H1 (cell line): ENCODE measurements around the gene GTF2H1. TPM values are rescaled to one million over a fixed set of nuclear protein-coding genes. Genes with fewer than 3 reads are reported as not detected.
A peak's percentile ranks its signal among the peaks of the same experiment; 100 is the strongest.

Source experiments
- ATF2 ChIP-seq: IDR thresholded peaks from 2 replicates; pipeline ENCODE4 v1.6.1; 2012; ENCODE audit warnings: low read length, inconsistent platforms
- ATF3 ChIP-seq: IDR thresholded peaks from 2 replicates; pipeline ENCODE4 v1.6.1; 2011; ENCODE audit warnings: low read depth, mild to moderate bottlenecking, low read length; ENCODE audit not compliant: insufficient read depth
- BCL11A ChIP-seq, 2 experiments: IDR thresholded peaks; one replicate each; pipeline ENCODE4 v1.6.1; 2011; ENCODE audit warnings: low read depth in 2 of 2, low read length in 2 of 2, mild to moderate bottlenecking in 2 of 2
- CBX8 ChIP-seq: fragments of 300-800, 300-1000 bp; sonication (generic); IDR thresholded peaks from 2 replicates; pipeline ENCODE4 v1.7.1; 2016; ENCODE audit warnings: low read depth, low read length, borderline replicate concordance
- CREB1 ChIP-seq: IDR thresholded peaks from 2 replicates; pipeline ENCODE4 v1.6.1; 2012; ENCODE audit warnings: inconsistent platforms
- EGR1 ChIP-seq: IDR thresholded peaks from 2 replicates; pipeline ENCODE4 v1.6.1; 2011; ENCODE audit warnings: low read depth, low read length, borderline replicate concordance
- FOSL1 ChIP-seq: IDR thresholded peaks from 2 replicates; pipeline ENCODE4 v1.6.1; 2011; ENCODE audit warnings: mild to moderate bottlenecking, low read depth, low read length, moderate library complexity; ENCODE audit not compliant: insufficient read depth
- HDAC2 ChIP-seq, 2 experiments: fragments of 300-600 bp in 1 of 2; sonication (generic) in 1 of 2; IDR thresholded peaks; 2 replicates each; pipeline ENCODE4 v1.6.1; 2011 to 2012; ENCODE audit warnings: low read depth in 2 of 2, low read length in 2 of 2, mild to moderate bottlenecking in 2 of 2, moderate library complexity in 2 of 2, borderline replicate concordance in 1 of 2, inconsistent platforms in 1 of 2
- KDM1A ChIP-seq: fragments of 200-600, 300-600 bp; sonication (generic); IDR thresholded peaks from 2 replicates; pipeline ENCODE4 v1.7.1; 2016; ENCODE audit warnings: mild to moderate bottlenecking, low read length, borderline replicate concordance
- KDM5A ChIP-seq: fragments of 200-600 bp; IDR thresholded peaks from 2 replicates; pipeline ENCODE4 v1.7.1; 2012; ENCODE audit warnings: mild to moderate bottlenecking, low read length, inconsistent platforms, mixed read lengths
- MAFK ChIP-seq: IDR thresholded peaks from 2 replicates; pipeline ENCODE4 v1.6.1; 2012; ENCODE audit warnings: low read depth, mild to moderate bottlenecking, improper control_type of control experiment, low read length
- MAX ChIP-seq: IDR thresholded peaks from 2 replicates; pipeline ENCODE4 v1.6.1; 2012; ENCODE audit warnings: inconsistent platforms
- NRF1 ChIP-seq: IDR thresholded peaks from 2 replicates; pipeline ENCODE4 v1.6.1; 2011; ENCODE audit warnings: mild to moderate bottlenecking, low read depth, low read length, improper control_type of control experiment
- PHF8 ChIP-seq: fragments of 200-600 bp; sonication (generic); conservative IDR thresholded peaks from 2 replicates; pipeline ENCODE4 v1.7.1; 2012; ENCODE audit warnings: low read depth, mild to moderate bottlenecking, inconsistent platforms, low read length, moderate library complexity
- POLR2A ChIP-seq, 2 experiments: IDR thresholded peaks; 1 replicate in 1 of 2; 2 replicates in 1 of 2; pipeline ENCODE4 v1.6.1; 2011; ENCODE audit warnings: low read depth in 2 of 2, low read length in 2 of 2, mild to moderate bottlenecking in 2 of 2; ENCODE audit errors: control extremely low read depth in 1 of 2
- POU5F1 ChIP-seq: IDR thresholded peaks from 2 replicates; pipeline ENCODE4 v1.6.1; 2011; ENCODE audit warnings: low read depth, mild to moderate bottlenecking, low read length, moderate library complexity
- RBBP5 ChIP-seq: IDR thresholded peaks from 2 replicates; pipeline ENCODE4 v1.7.1; 2012; ENCODE audit warnings: low read depth, mild to moderate bottlenecking, inconsistent platforms, low read length, moderate library complexity, borderline replicate concordance
- RFX5 ChIP-seq: IDR thresholded peaks from 2 replicates; pipeline ENCODE4 v1.6.1; 2011; ENCODE audit warnings: low read depth, low read length, improper control_type of control experiment, borderline replicate concordance
- SP1 ChIP-seq: IDR thresholded peaks from 2 replicates; pipeline ENCODE4 v1.6.1; 2011; ENCODE audit warnings: low read depth, low read length
- SP2 ChIP-seq: IDR thresholded peaks from 2 replicates; pipeline ENCODE4 v1.6.1; 2012; ENCODE audit warnings: mild to moderate bottlenecking, low read length, inconsistent platforms
- SRF ChIP-seq: IDR thresholded peaks from 2 replicates; pipeline ENCODE4 v1.6.1; 2011; ENCODE audit warnings: mild to moderate bottlenecking, low read depth, low read length, moderate library complexity
- TBP ChIP-seq: IDR thresholded peaks from 2 replicates; pipeline ENCODE4 v1.6.1; 2011; ENCODE audit warnings: low read depth, low read length, improper control_type of control experiment
- TEAD4 ChIP-seq: IDR thresholded peaks from 2 replicates; pipeline ENCODE4 v1.6.1; 2012; ENCODE audit warnings: low read depth, low read length, inconsistent platforms, mixed read lengths
- polyA plus RNA-seq, 7 experiments: library from polyadenylated mRNA; depleted of rRNA in 3 of 7; stranded (reverse) in 5 of 7; unstranded in 2 of 7; fragments of >200 nt in 5 of 7; fragments of 200-250 nt in 2 of 7; gene quantifications; 1 replicate in 5 of 7; 2 replicates in 1 of 7; 4 replicates in 1 of 7; pipeline versions ENCODE4 v1.2.1 to v1.2.3, GENCODE V29; 2011 to 2013; ENCODE audit warnings: missing spikeins in 2 of 7, mixed read lengths in 2 of 7
- total RNA-seq: library from RNA; stranded (reverse); fragmentation: NEBNext Ultra II Directional; extraction: Animal tissue kit (Norgen Biotek cat#: 25700); gene quantifications from 2 replicates; pipeline ENCODE4 v1.2.1, GENCODE V29; 2021

GTF2H1 gene
- total and polyA plus RNA-seq, 2 of the 8 experiments (the other 6 are each of a cell fraction or from before 2014, with no cell fraction given): 9.1 to 26.3 TPM

- peak; percentile 86 for TF ChIP-seq NRF1
- no peak for TF ChIP-seq HDAC2 (IDR thresholded peaks at IDR 0.05; ENCODE audit: borderline replicate concordance in 1 of 2, low read depth in 2 of 2, low read length in 2 of 2)
- TF ChIP-seq BCL11A (IDR thresholded peaks at IDR 0.05; ENCODE audit: low read depth in 2 of 2, low read length in 2 of 2): no peak
- TF ChIP-seq ATF2: no peak
- peak; percentile 10; the same call in 1 of the 2 replicates for TF ChIP-seq TBP
- TF ChIP-seq KDM1A: no peak
- TF ChIP-seq FOSL1: no peak
- no peak for TF ChIP-seq ATF3
- TF ChIP-seq SRF: no peak
- peak; percentile 92 for TF ChIP-seq RBBP5
- TF ChIP-seq POLR2A (IDR thresholded peaks at IDR 0.05; ENCODE audit: control extremely low read depth in 1 of 2, low read depth in 2 of 2, low read length in 2 of 2): peak; percentile 47 to 67; a peak in 2 of 3 replicates
- no peak for TF ChIP-seq RFX5
- TF ChIP-seq TEAD4: no peak
- TF ChIP-seq EGR1: no peak
- TF ChIP-seq CBX8: no peak
- TF ChIP-seq SP2: no peak
- no peak for TF ChIP-seq POU5F1
- TF ChIP-seq CREB1: no peak
- no peak for TF ChIP-seq KDM5A
- peak; percentile 18; the same call in 1 of the 2 replicates for TF ChIP-seq SP1
- no peak for TF ChIP-seq MAFK
- peak; percentile 56; the same call in 1 of the 2 replicates for TF ChIP-seq MAX
- peak; percentile 48; the same call in 1 of the 2 replicates for TF ChIP-seq PHF8
These were observed 73.6 kb downstream of the GTF2H1 start (continued) for GRCh38 chr11:18395735-18396504.
